NCI-H1417 (cell line): ENCODE measurements around the gene DLGAP1.
"Not testable (repeated sequence)": the region's sequence is repeated elsewhere in the genome, so short reads cannot be mapped to it uniquely, and the experiment has no call there.

ENCODE experiments used
- DNase-seq, 3 experiments: peaks; one replicate each; lab custom pipeline; 2025; lab: John Stamatoyannopoulos, UW

The DLGAP1 gene

GRCh38 chr18:3720818-3721545 lies 734.1 kb downstream of the DLGAP1 start:
- peak; percentile 41 to 83 (median 61) for DNase-seq

- no peak for DNase-seq
These were observed 734.9 kb downstream of the DLGAP1 start for GRCh38 chr18:3720159-3720558.

- peak in 1 of 3 experiments; percentile 31 for DNase-seq
These were observed 737.6 kb downstream of the DLGAP1 start for GRCh38 chr18:3717376-3718025.

GRCh38 chr18:3716116-3716660 lies 738.9 kb downstream of the DLGAP1 start:
- DNase-seq, result peak in 2 of 3 experiments; percentile 36 to 38

- DNase-seq, result peak; percentile 60 to 95 (median 84)
These were observed 739.7 kb downstream of the DLGAP1 start for GRCh38 chr18:3715231-3716080.

GRCh38 chr18:3713708-3714107 lies 741.4 kb downstream of the DLGAP1 start:
- no peak for DNase-seq

- no peak for DNase-seq
These were observed 741.9 kb downstream of the DLGAP1 start for GRCh38 chr18:3713166-3713565.

GRCh38 chr18:3712491-3712890 lies 742.6 kb downstream of the DLGAP1 start:
- DNase-seq, result no peak

GRCh38 chr18:3710712-3711301 lies 744.3 kb downstream of the DLGAP1 start:
- peak in 2 of 3 experiments; percentile 6 to 23 for DNase-seq

- no peak for DNase-seq
These were observed 745.9 kb downstream of the DLGAP1 start for GRCh38 chr18:3709205-3709604.

- DNase-seq, result no peak
These were observed 748.6 kb downstream of the DLGAP1 start for GRCh38 chr18:3706279-3707097.

GRCh38 chr18:3704556-3705344 lies 750.4 kb downstream of the DLGAP1 start:
- no peak for DNase-seq

- DNase-seq, result peak; percentile 11 to 84 (median 69)
These were observed 751.4 kb downstream of the DLGAP1 start for GRCh38 chr18:3703732-3704176.

GRCh38 chr18:3699707-3700567 lies 755.2 kb downstream of the DLGAP1 start:
- DNase-seq, result not testable (repeated sequence)

- not testable (repeated sequence) for DNase-seq
These were observed 760.9 kb downstream of the DLGAP1 start for GRCh38 chr18:3694030-3694778.

GRCh38 chr18:3693410-3693809 lies 761.7 kb downstream of the DLGAP1 start:
- DNase-seq, result no peak

- no peak for DNase-seq
These were observed 762.4 kb downstream of the DLGAP1 start for GRCh38 chr18:3692691-3693090.

GRCh38 chr18:3692113-3692621 lies 762.9 kb downstream of the DLGAP1 start:
- DNase-seq, result peak; percentile 51 to 95 (median 92)
